Stimulated activated CD4-positive, alpha-beta T cell treated with anti-CD3 and anti-CD28 coated beads, TNF-alpha, amount 100 ng/mL, for 24 hours (primary cell): ENCODE results near the gene C16orf78.

Experiments
- DNase-seq, 3 experiments: peaks; one replicate each; pipeline ENCODE4 v3.0.0-alpha.2; 2020; ENCODE audit warnings: low read depth in 3 of 3

Gene C16orf78

DNA sequence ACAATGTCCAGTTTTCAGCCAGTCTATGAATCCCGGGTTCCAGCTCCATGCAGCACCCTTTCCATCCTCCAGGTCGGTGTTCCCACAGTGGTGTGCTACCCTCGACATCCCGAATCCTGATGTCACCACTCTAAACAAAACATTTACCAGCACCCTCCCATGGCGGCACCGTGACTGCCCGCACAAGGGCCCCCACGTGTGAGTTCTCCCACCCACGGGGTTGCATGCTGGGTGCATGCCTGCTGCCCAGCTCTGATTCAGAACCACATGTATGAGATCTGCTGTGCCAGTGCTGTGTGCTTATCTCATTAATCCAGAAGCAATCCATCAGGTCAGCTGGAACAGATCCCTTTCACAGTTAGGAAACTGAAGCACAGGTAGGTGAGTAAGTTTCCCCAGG, 57.4 kb downstream of the C16orf78 start:
- DNase-seq = no peak

DNA sequence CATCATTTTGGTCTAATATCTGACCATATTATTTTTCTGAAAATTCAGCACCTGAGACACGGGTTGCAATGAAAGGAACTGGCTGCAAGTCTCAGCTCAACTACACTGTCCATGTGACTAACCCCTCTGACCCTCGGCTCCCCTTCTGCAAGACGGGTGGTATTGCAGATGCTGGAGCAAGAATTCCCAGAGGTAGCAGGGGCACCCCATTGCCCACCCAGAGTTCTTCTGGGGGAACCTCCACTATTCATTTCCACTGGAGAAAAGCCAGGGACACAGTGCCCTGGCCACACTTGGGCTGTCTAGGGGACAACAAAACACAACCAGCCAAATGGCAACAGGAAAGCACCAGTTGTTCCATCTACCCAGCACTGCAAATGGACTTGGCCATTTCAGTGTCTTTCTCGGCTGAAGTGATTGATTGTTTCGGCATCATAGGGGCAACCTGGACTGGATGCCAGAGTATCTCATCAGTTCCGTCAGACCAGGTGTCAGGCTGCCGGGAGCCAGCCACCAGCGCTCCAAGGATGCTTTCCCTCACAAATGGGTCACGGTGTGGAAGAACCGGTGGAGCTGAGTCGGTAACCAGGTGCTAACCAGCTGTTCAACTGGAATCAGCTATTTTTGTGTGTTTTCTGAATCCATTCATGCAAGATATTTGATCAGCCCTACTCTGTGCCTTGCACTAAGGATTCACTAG, 58.1 kb downstream of the C16orf78 start:
- DNase-seq = no peak

DNA sequence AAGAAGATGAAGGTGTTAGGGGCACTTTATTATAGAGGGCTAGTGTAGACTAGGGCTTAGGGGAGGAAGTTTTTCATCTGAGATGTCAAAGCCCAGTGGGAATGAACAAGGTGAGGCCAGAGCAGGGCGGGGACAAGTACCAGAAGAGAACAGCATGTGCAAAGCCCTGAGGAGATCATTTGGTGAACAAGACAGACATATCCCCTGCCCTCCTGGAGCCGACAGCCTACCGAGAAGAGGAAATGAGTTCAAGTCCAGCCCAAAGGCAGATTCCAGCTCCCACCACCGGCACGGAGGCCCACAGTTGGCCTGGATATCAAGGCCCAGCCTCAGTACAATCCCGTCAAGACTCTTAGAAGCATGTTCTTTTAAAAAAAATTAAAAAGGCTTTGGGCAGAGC, 61.1 kb downstream of the C16orf78 start:
- DNase-seq = no peak

DNA sequence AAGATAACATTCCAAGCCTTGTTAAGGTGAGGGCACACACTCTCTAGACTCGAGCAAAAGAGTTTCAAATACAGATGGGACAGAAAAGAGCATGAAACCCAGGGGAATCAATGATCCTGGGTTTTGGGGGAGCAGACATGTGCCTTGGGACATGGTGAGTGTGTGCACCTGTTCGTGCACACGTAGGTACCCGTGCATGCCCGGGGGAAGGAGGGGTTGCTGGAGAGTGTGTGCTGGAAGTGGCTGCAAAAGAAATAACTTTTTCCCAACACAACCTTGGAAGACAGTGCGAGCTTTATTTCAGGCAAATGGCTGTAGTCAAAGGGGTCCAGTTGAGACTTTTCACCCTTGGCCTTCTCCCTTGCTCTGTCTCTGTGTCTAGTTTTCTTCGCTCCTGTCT, 62.6 kb downstream of the C16orf78 start:
- DNase-seq = no peak

DNA sequence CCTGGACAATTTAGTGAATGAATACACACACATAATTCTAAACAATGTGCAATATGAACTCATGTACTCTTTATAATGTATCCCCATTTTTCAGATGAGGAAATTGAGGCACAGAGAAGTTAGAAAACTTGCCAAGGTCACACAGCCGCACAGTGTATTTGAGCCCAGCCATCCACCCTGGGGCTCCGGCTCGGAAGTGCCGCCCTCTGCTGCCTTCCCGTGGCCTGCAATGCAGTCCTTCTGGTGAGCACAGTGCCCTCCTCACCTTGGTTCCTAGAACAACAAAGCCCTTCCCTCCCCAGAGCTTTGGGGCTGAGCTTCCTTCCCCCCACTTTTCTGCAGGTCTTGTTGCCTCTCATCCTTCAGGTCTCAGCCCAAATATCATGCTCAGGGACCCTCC, 63.7 kb downstream of the C16orf78 start:
- DNase-seq = no peak

DNA sequence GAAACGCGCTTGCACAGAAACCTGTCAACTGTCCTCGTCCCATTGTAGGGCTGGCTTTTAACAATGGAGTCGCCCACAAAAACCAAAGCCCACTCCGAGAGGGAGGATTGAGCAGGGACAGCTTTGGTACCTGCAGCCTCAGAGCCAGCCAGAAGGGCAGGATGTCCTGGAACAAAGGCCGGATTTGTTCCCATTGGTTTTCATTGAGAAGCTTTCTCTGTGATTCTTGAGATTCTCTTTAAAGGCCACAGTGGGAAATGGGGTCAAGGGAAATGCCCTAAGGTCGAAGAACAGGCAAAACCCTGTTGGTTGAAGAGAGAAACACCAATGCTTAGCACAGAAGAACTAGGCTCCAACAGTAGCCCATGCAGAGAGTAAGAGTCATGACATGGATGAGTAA, 65.4 kb downstream of the C16orf78 start:
- no peak for DNase-seq

DNA sequence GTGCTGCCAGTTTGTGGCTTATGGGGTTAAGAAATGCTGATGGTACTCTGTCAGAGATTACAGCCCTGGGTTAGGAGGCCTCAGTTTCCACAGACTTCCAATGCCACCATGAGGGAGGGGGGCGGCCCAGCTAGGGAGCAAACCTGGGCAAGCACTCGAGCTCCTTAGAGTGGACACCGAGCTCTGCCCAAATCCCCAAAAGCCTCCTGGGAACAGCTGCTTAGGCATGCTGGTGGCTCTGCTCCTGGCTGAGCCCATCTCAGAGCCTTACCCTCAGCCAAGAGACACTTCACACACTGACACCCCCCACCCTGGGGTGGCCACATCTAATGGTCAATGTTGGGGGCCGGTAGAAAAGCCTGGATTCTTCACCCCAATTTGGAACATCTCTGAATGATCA, 66.1 kb downstream of the C16orf78 start:
- no peak for DNase-seq

DNA sequence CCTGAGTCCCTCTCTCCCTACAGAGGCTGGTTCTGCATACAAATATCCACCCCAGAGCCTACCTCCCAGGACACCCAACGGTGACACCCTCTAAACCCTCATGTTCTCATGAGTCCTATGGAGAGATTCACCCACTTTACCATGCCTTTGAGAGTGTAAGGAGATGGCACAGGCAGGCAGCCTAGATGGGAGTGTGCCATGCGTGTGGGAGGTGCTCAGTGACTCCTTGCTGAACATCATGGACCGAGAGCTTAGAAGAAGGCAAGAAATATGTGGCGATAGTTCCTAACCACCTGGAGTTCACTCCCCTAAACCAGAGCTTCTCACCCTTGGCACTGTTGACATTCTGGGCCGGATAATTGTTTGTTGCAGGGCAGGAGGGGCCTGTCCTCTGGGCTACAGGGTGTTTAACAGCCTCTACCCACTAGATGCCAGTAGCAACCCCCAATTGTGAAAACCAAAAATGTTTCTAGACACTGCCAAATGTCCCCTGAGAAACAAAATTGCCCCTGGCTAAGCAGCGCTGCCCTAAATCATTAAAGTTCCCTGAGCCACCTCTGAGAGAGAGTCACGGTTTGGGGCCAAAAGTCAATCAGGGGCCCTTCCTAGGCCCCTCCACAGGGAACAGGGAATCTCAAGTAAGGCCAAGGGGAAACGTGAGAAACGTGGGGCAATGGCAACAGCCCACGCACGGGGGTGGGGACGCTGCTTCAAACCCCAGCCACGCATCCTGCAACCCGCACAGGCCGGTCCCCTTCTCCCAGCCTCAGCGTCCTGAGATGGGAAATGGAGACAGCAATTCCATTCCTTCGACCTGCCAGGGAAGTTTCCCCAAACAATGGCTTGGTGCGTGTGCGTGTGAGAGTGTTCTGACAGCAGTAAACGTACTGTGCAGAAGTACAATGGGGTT, 66.8 kb downstream of the C16orf78 start:
- no peak for DNase-seq

DNA sequence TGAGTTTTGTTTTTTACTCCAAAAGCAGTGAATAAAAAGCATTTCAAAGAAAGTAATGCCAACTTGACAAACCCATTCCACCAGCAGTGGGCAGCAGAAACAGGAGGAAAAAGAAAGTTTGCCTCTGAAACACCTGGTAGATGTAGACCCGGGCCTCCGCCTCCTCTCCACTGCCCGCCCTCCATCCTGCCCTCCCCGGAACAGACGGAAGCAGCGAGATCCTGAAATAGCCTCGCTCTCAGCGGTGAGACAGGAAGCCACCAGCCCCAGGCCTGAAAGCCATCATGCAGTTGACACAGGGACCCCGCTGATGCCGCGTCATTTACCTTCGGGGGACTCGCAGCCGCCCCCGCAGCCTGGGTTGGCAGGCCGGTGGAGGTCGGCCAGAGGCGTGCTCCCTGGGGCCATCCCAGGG, 67.8 kb downstream of the C16orf78 start:
- DNase-seq = peak; percentile 9 to 50 (median 11)

DNA sequence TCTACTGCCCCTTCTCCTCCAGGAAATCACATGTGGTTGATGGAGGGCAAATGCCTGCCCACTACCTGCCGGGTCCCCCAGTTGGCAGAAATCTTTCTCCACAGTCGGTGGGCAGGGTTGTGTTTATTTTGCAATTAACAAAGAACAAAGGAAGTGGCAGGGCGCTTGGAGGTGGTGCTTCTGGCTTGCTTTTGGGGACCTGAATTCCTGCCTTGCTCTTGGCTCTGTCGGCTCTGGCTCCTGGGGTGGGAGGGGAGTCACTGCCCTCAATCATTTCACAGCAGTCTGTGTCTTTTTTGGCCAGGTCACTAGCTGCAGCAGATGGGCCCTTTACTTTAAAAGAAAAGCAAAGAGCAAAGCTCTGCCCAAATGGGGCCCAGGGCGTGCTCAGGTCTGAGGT, 69.2 kb downstream of the C16orf78 start:
- no peak for DNase-seq

DNA sequence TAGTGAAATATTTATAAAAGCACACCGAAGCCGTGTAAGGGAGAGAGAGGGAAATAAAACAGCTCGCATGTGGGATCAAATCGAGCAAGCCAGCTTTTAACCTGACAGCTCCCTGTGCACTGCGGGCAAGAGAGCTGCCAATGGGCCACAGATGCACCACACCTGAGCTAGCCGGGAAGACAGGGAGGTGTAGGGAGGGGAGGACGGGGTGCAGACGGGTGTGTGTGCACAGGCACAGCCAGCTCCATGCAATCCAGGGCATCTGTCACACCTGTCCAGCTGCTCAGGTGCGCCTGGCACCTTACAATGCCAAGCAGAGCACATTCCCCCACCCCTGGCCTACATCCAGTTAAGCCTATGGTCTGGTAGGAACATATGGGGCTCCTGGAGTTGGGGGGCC, 70.0 kb downstream of the C16orf78 start:
- DNase-seq = no peak

DNA sequence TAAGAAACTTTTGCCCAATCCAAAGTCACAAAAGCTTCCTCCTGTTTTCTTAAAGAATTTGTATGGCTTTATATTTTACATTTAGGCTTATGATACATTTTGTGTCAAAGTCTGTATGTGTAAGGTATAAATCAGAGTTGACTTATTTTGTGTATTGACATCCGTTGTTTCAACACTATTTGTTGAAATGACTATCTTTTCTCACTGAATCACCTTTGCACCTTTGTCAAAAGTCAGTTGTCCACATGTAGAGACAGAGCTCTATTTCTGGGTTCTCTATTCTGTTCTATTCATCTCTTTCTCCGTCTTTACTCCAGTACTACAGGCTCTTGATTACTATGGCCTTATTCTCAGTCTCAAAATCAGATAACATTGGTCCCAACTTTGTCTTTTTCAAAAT, 73.2 kb downstream of the C16orf78 start:
- no peak for DNase-seq
